Peyer's patch (tissue), 4 donors: ENCODE results near the gene TAGAP. TPM values are rescaled to one million over a fixed set of nuclear protein-coding genes. Genes with fewer than 3 reads are reported as not detected.

Experiments
- DNase-seq, 3 donors: peaks; one replicate each; pipeline ENCODE4 v3.0.0-alpha.2; 2017 to 2019
- H3K27ac ChIP-seq, 4 donors: fragments of 200-600 bp; sonication (generic); one replicate each; pipeline ENCODE4 v1.5.1; 2016 to 2019
- H3K27me3 ChIP-seq, 2 donors: fragments of 200-600 bp; sonication (generic); one replicate each; pipeline ENCODE4 v1.5.1; 2019
- H3K36me3 ChIP-seq, 3 donors: fragments of 200-600 bp; sonication (generic); one replicate each; pipeline ENCODE4 v1.5.1; 2016 to 2019
- H3K4me1 ChIP-seq, 4 donors: fragments of 200-600 bp; sonication (generic); one replicate each; pipeline ENCODE4 v1.5.1; 2016 to 2019
- H3K4me3 ChIP-seq, 4 donors: fragments of 200-600 bp; sonication (generic); 1 replicate in 3 of 4; 2 replicates in 1 of 4; pipeline ENCODE4 v1.5.1; 2016 to 2019; ENCODE audit warnings: mild to moderate bottlenecking in 1 of 4
- H3K9me3 ChIP-seq, 4 donors: fragments of 200-600 bp; sonication (generic); one replicate each; pipeline ENCODE4 v1.5.1; 2016 to 2019; ENCODE audit warnings: mild to moderate bottlenecking in 1 of 4
- CTCF ChIP-seq, 6 experiments: fragments of 450-650 bp in 4 of 6; fragments of 200-600 bp in 2 of 6; sonication (generic) in 1 of 6; IDR thresholded peaks; one replicate each; pipeline ENCODE4 v1.5.1; 2017 to 2019; ENCODE audit warnings: antibody characterized with exemption in 6 of 6, mild to moderate bottlenecking in 3 of 6, moderate library complexity in 1 of 6
- POLR2A ChIP-seq, 2 donors: fragments of 450-650 bp; IDR thresholded peaks; one replicate each; pipeline ENCODE4 v1.5.1; 2017; ENCODE audit warnings: antibody characterized with exemption in 2 of 2, mild to moderate bottlenecking in 2 of 2, moderate library complexity in 2 of 2
- total RNA-seq, 4 donors: library from RNA; depleted of rRNA; stranded (reverse); fragments of >200 nt; gene quantifications; one replicate each; pipeline ENCODE4 v1.1.0, GENCODE V29; 2016

Gene TAGAP, protein sequence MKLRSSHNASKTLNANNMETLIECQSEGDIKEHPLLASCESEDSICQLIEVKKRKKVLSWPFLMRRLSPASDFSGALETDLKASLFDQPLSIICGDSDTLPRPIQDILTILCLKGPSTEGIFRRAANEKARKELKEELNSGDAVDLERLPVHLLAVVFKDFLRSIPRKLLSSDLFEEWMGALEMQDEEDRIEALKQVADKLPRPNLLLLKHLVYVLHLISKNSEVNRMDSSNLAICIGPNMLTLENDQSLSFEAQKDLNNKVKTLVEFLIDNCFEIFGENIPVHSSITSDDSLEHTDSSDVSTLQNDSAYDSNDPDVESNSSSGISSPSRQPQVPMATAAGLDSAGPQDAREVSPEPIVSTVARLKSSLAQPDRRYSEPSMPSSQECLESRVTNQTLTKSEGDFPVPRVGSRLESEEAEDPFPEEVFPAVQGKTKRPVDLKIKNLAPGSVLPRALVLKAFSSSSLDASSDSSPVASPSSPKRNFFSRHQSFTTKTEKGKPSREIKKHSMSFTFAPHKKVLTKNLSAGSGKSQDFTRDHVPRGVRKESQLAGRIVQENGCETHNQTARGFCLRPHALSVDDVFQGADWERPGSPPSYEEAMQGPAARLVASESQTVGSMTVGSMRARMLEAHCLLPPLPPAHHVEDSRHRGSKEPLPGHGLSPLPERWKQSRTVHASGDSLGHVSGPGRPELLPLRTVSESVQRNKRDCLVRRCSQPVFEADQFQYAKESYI
- 10 to 100 TPM in 1 of 4 donors, 1 to 10 TPM in 3; 3.9 to 18.2 (median 5.4) TPM for total RNA-seq

DNA sequence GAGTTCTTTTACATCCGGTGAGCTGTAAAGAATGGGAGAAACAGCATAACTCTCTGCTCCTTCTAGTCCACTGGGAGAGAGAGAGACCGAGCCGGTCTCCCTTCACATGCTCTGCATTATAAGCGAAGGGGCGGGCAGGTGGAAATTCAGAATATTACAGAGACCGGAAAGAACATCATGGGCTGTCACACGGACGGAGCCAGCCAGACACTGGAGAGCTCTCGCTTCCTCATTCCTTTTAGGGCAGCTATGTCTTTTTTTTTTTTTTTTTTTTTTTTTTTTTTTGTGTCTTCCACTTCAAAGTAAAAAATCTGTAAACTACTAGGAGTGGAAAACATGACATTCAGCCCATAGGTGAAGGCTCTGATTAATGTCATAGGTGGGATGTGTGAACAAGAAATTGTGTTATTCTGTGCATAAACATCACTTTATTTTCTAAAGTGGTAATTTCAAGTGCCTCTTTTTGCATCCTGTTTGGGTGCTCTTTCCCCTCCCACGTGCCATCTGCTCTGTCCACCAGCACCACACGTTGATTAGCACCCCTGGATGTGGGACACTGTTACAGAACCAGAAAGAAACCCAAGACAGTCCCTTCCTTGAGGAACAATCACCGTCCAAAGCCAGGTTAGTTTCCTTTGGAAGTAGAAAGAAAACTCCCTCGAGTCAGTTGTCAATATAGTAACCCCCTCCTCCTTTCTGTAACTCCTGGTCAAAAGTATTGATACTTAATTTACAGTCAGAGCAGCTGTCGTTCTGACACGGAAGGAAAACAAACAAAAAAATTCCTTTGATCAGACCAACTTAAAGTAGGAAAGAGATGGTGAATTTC, at the start of gene TAGAP:
TSS of gene TAGAP (minus strand) at position 93 of the 829 bp plus-strand sequence. CDS start 845 bp downstream, outside the sequence.
- TF ChIP-seq POLR2A (IDR thresholded peaks at IDR 0.05), result peak; percentile 71 to 75
- no peak for TF ChIP-seq CTCF (IDR thresholded peaks at IDR 0.05)
- Histone ChIP-seq H3K27me3 (no peaks in the 10 kb centered on the region), H3K9me3 (no peaks in the 10 kb centered on the region), H3K4me1 (peaks cover 0 to 17% (median 7%) of the 10 kb centered on the region in 4 donors), H3K4me3 (peak within 1 kb of the TSS; percentile 45 to 51 (median 46)), H3K36me3 (no peaks in the 10 kb centered on the region), H3K27ac (peak within 1 kb of the TSS; percentile 57 to 86 (median 80))
- DNase-seq, result peak in 2 of 3 donors; percentile 95 to 96

DNA sequence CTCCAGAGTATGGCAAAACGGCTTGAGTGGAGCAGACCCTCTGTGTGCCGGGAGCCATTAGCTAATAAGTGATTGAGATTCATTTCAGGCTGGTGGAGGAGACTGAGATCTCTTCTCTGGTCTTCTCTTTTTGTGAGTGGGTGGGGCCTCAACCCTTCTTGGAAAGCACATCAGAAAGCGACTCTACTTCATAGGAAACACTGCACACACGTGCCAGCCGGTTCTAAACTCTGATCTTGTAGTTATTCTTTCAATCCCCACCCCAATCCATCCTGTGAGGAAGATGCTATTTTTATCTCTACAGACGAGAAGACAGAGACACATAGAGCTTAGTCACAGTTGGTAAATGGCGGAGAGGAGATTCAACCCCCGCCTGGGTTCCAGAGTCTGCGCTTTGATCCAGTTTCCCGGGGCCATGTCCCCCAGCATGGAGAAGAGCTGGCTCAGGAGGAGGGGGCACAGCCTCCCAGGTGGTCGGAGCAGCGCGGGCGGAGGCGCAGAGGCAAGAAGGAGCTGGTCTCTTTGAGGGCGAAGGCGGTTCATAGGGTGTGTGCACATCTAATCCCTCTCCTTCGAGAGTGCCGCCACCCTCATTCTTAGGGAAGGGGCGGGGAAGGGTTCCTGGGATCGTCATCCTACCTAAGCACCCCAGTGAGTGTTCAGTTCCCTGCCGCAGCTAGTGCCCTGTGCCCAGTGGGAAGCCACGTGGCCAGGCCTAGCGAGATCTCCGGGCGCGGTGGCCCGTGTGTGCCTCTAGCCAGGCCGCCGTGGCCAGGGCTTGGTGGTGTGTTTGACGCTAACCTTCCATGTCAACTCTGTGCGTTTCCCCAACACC, 49.0 kb upstream of the TAGAP start:
- Histone ChIP-seq H3K36me3 (no peaks in the 10 kb centered on the region), H3K27me3 (no peaks in the 10 kb centered on the region), H3K27ac (peak overlapping the region in 2 of 4 donors; percentile 45 to 79), H3K4me3 (no peak overlapping the region), H3K9me3 (no peaks in the 10 kb centered on the region), H3K4me1 (peaks cover 0 to 13% (median 3%) of the 10 kb centered on the region in 4 donors)
- TF ChIP-seq CTCF (IDR thresholded peaks at IDR 0.05) (no peak), POLR2A (IDR thresholded peaks at IDR 0.05) (no peak)
- no peak for DNase-seq

- no peak overlapping the region for H3K27ac ChIP-seq
- no peaks in the 10 kb centered on the region for H3K36me3 ChIP-seq
- H3K4me3 ChIP-seq, result no peak overlapping the region
- H3K27me3 ChIP-seq, result no peaks in the 10 kb centered on the region
- DNase-seq, result no peak
- peaks cover 0 to 8% (median 3%) of the 10 kb centered on the region in 4 donors for H3K4me1 ChIP-seq
- TF ChIP-seq CTCF (IDR thresholded peaks at IDR 0.05) (no peak), POLR2A (IDR thresholded peaks at IDR 0.05) (no peak)
- no peaks in the 10 kb centered on the region for H3K9me3 ChIP-seq
These were observed 47.8 kb upstream of the TAGAP start for GRCh38 chr6:159092631-159093030.

DNA sequence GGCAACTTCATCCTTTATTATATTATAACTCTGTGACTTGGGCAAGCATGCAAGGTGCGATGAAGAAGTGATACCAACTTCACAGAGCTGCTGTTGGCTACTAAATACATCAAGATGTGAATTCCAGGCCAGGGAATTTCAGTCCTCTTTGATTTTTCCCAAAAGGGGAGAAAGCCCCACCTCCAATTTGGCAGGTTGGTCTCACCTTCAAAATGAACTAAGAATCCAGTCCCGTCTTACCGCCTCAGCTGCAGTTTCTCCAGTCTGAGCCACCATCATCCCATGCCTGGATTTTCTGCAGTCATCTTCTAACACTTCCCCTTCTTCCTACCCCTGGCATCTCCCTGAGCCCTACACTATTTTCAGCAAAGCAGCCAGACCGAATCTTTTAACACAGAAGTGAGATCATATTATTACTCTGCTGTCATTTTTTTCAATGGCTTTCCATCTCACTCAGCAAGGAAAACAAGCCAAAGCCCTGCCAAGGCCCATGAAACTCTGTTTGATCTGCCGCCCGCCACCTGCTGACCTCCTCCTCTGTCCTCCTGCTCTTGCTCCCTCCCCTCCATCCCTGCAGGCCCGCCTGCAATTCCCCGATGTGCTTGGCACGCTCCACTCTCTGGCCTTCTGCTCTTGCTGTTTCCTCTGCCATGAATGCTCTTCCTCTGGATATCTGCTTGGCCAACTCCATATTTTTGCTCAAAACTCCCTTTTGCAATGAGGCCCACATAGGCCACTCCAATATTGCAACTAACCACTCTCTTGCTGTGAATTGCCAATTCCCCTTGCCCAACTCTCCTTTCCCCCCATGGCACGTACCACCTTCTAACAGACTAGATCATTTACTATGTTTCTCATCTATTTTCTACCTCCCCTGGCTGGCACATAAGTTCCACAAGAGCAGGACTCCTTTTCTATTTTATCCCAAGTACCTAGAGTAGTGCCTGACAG, 46.0 kb upstream of the TAGAP start:
- Histone ChIP-seq H3K27ac (no peak overlapping the region), H3K27me3 (no peaks in the 10 kb centered on the region), H3K9me3 (no peaks in the 10 kb centered on the region), H3K4me3 (no peak overlapping the region), H3K4me1 (peaks cover 0 to 8% (median 3%) of the 10 kb centered on the region in 4 donors), H3K36me3 (no peaks in the 10 kb centered on the region)
- DNase-seq, result no peak
- TF ChIP-seq CTCF (IDR thresholded peaks at IDR 0.05), result no peak
- no peak for TF ChIP-seq POLR2A (IDR thresholded peaks at IDR 0.05)
